ENCODE results near the gene CYBRD1. TPM values are rescaled to one million over a fixed set of nuclear protein-coding genes. Genes with fewer than 3 reads are reported as not detected.
"Not testable (repeated sequence)": the region's sequence is repeated elsewhere in the genome, so short reads cannot be mapped to it uniquely, and the experiment has no call there.

The CYBRD1 gene
- total RNA-seq, 4 donors from 2014 or later: 158 to 241 (median 194) TPM

- H3K4me3 ChIP-seq (ENCODE audit: low read depth, poor library complexity, severe bottlenecking): no peak overlapping the region
- DNase-seq (ENCODE audit: low spot score in 2 of 2): no peak
- intact Hi-C loops (cut with DNase I; ENCODE audit: low total_unique reads): no loop called here
- TF ChIP-seq CTCF (IDR thresholded peaks at IDR 0.05) (no peak), POLR2A (IDR thresholded peaks at IDR 0.05) (no peak)
- WGBS, 2 donors: 94 to 97% methylated on average over 1 of the region's 1 CpG
Observed at GRCh38 chr2:171529914-171530313, 7.6 kb downstream of the CYBRD1 start.

- TF ChIP-seq CTCF (IDR thresholded peaks at IDR 0.05) (no peak), POLR2A (IDR thresholded peaks at IDR 0.05) (no peak)
- DNase-seq (ENCODE audit: low spot score in 2 of 2): no peak
- intact Hi-C loops (cut with DNase I; ENCODE audit: low total_unique reads): no loop called here
- H3K4me3 ChIP-seq (ENCODE audit: low read depth, poor library complexity, severe bottlenecking): no peak overlapping the region
- WGBS, 2 donors: 50 to 64% methylated on average over 4 of the region's 4 CpGs
Observed at GRCh38 chr2:171530378-171530777, 8.1 kb downstream of the CYBRD1 start.

- H3K4me3 ChIP-seq (ENCODE audit: low read depth, poor library complexity, severe bottlenecking); DNase-seq (ENCODE audit: low spot score in 2 of 2); intact Hi-C loops (cut with DNase I; ENCODE audit: low total_unique reads): not testable (repeated sequence)
- WGBS, 2 donors: 52 to 60% methylated on average over 1 of the region's 1 CpG
Observed at GRCh38 chr2:171530859-171531258, 8.6 kb downstream of the CYBRD1 start.

GRCh38 chr2:171531291-171531690 lies 9.0 kb downstream of the CYBRD1 start:
- H3K4me3 ChIP-seq (ENCODE audit: low read depth, poor library complexity, severe bottlenecking): no peak overlapping the region
- intact Hi-C loops (cut with DNase I; ENCODE audit: low total_unique reads): no loop called here
- no peak for DNase-seq (ENCODE audit: low spot score in 2 of 2)
- TF ChIP-seq CTCF (IDR thresholded peaks at IDR 0.05): no peak
- no peak for TF ChIP-seq POLR2A (IDR thresholded peaks at IDR 0.05)
- 39 to 48% methylated on average over 7 of the region's 7 CpGs for WGBS, 2 donors

DNA sequence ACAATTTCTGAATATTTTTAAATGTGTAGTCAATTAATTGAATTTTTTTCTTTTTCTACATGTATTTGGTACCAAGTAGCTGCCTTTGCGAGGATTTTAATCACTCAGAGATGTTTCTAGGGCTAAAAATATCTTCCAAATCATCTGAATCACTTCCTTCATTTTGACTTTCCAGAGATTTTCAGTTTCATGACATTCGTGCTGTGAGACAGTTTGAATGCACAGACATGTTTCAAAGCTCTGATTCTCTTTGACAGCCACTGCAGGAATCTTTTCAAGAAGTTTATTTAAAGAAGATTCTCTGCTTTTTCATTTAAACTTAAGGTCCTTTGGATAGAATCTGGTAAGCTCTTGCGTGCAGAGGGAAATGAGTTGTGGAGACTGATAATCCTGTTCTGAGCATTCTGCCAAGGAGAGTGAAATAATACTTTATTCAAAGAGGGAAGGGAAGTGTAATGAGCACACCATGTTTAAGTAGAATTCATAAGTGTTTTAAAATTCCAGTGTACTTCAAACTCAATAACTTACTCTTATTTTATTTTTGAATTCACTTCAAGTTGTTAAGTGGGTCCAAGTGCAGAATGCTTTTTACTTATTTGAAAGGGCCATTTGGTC lies 9.7 kb downstream of the CYBRD1 start:
- no peak overlapping the region for H3K4me3 ChIP-seq (ENCODE audit: low read depth, poor library complexity, severe bottlenecking)
- 39% methylated on average over 3 of the region's 3 CpGs for WGBS, 2 donors
- no peak for TF ChIP-seq CTCF (IDR thresholded peaks at IDR 0.05)
- no peak for TF ChIP-seq POLR2A (IDR thresholded peaks at IDR 0.05)
- no peak for DNase-seq (ENCODE audit: low spot score in 2 of 2)
- intact Hi-C loops (cut with DNase I; ENCODE audit: low total_unique reads): no loop called here

DNA sequence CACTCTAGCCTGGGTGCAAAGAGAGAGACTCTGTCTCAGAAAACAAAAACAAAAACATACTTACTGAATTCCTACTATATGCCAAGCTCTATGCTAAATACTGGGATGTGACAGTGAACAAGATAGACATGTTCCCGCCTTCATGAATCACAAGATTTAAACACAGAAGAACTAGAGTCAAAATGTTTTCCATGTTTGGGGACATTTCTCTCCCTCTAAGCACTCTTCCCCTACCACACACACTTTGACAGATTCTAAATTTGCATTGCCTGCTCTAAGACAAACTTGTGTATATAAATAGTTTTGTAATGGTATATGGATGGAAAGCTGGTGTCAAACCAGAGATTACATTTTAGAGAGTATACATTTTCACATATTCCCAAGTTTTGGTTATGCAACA lies 11.1 kb downstream of the CYBRD1 start:
- 91 to 95% methylated on average over 1 of the region's 1 CpG for WGBS, 2 donors
- intact Hi-C loops (cut with DNase I; ENCODE audit: low total_unique reads): no loop called here
- H3K4me3 ChIP-seq (ENCODE audit: low read depth, poor library complexity, severe bottlenecking): no peak overlapping the region
- no peak for DNase-seq (ENCODE audit: low spot score in 2 of 2)
- no peak for TF ChIP-seq POLR2A (IDR thresholded peaks at IDR 0.05)
- TF ChIP-seq CTCF (IDR thresholded peaks at IDR 0.05): no peak

DNA sequence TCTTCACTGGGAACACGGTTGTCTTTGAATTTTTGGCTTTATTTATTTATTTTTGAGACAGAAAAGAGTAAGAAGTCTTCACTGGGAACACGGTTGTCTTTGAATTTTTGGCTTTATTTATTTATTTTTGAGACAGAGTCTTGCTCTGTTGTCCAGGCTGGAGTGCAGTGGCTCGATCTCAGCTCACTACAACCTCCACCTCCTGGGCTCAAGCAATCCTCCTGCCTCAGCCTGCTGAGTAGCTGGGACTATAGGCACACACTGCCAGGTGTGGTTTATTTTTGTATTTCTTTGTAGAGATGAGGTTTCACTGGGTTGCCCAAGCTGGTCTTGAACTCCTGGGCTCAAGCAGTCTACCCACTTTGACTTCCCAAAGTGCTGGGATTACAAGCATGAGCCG lies 13.3 kb downstream of the CYBRD1 start:
- DNase-seq (ENCODE audit: low spot score in 2 of 2); H3K4me3 ChIP-seq (ENCODE audit: low read depth, poor library complexity, severe bottlenecking); intact Hi-C loops (cut with DNase I; ENCODE audit: low total_unique reads): not testable (repeated sequence)
- 91 to 92% methylated on average over 4 of the region's 4 CpGs for WGBS, 2 donors
